ENCODE data around the gene EIF5B. TPM values are rescaled to one million over a fixed set of nuclear protein-coding genes. Genes with fewer than 3 reads are reported as not detected.

The EIF5B gene
- total and polyA plus RNA-seq, 2 donors (not counting 1 experiment from before 2014, with no cell fraction given), result 4.5 to 32.8 TPM

DNA sequence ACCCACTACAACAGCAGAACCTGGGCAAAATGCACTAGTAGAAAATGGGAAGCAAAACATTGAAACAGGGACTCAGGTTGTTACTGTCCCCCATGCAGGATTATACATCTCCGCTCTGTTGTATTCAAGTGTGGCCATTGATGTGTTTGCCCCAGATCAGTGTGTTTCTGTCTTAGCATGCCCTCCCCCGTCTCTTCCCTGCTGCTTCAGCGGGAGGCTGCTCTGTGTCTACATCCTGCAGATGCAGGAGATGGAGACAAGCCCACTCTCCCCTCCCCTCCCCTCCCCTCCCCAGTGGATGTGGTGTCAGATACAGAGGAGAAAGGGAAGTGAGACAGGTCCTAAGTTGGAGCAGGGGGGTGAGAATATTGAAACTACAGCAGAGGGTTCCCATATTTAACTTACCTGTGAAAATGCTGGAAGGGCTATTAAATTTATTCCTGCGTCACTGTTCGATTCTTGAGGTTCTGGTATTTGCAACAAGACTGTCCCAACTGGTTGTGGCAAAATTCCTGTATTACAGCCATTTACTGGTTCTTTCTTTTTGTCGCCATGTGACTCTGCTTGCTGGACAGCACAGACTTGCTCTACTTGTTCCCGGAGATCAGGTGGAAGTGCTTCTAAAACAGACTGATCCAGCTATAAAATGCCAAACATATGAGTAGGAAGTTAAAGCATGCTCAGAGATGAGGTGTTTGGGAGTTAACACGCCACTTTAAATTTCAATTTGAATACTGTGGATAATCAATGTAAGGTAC, 67.0 kb downstream of the EIF5B start:
- no peak overlapping the region for H3K9ac ChIP-seq (ENCODE audit: low read length)
- ATAC-seq (ENCODE audit: low read depth) (no peak), DNase-seq (no peak)
- no peaks in the 10 kb centered on the region for H3K9me3 ChIP-seq (ENCODE audit: control extremely low read depth in 1 of 3, control insufficient read depth in 2 of 3, insufficient read depth in 1 of 3, low read length in 2 of 3)
- no peaks in the 10 kb centered on the region for H3K27me3 ChIP-seq (replicated peaks in 1 of 4; ENCODE audit: control extremely low read depth in 1 of 4, control insufficient read depth in 3 of 4, insufficient read depth in 4 of 4, low read length in 3 of 4)
- no peaks in the 10 kb centered on the region for H3K4me1 ChIP-seq (ENCODE audit: control insufficient read depth in 2 of 2, insufficient read depth in 2 of 2, low read length in 2 of 2)
- Mint-ChIP-seq H3K4me3 (no peak overlapping the region), H3K9me3 (ENCODE audit: insufficient read depth) (no peaks in the 10 kb centered on the region), H3K4me1 (no peaks in the 10 kb centered on the region), H3K27me3 (no peaks in the 10 kb centered on the region), H3K27ac (no peak overlapping the region)
- ChIA-PET CTCF (interaction anchor here (0.6 to 1.0 kb wide), 2 partner anchors 11 to 15 kb away, joined by 3 to 4 read pairs; no protein-coding TSS in a partner anchor), POLR2A (no interaction called here)
- H2AFZ ChIP-seq (ENCODE audit: insufficient read depth, low read depth, low read length, poor library complexity, severe bottlenecking), result no peak overlapping the region
- peaks cover 3 to 77% of the 10 kb centered on the region in 2 experiments for H3K36me3 ChIP-seq (replicated peaks in 1 of 2; ENCODE audit: control extremely low read depth in 1 of 2, control insufficient read depth in 1 of 2, extremely low read depth in 1 of 2, insufficient read depth in 2 of 2, low read length in 1 of 2)
- H3K79me2 ChIP-seq (ENCODE audit: control insufficient read depth, insufficient read depth, low read length), result no peaks in the 10 kb centered on the region
- no peak overlapping the region for H3K4me3 ChIP-seq (ENCODE audit: control extremely low read depth in 1 of 5, extremely low read depth in 1 of 5, insufficient read depth in 1 of 5, low read depth in 2 of 5, low read length in 4 of 5)
- no peak overlapping the region for H3K27ac ChIP-seq (ENCODE audit: low read length in 2 of 2)
- 93% methylated on average over 5 of the region's 8 CpGs for WGBS (ENCODE audit: insufficient coverage)
- no peak overlapping the region for H3K4me2 ChIP-seq (replicated peaks; ENCODE audit: low read depth, low read length, poor library complexity, severe bottlenecking)
- no peaks in the 10 kb centered on the region for H4K20me1 ChIP-seq (ENCODE audit: control insufficient read depth, insufficient read depth, low read length, poor library complexity, severe bottlenecking)
- intact Hi-C loops (cut with micrococcal nuclease), result no loop called here
- TF ChIP-seq, protein P1, sequence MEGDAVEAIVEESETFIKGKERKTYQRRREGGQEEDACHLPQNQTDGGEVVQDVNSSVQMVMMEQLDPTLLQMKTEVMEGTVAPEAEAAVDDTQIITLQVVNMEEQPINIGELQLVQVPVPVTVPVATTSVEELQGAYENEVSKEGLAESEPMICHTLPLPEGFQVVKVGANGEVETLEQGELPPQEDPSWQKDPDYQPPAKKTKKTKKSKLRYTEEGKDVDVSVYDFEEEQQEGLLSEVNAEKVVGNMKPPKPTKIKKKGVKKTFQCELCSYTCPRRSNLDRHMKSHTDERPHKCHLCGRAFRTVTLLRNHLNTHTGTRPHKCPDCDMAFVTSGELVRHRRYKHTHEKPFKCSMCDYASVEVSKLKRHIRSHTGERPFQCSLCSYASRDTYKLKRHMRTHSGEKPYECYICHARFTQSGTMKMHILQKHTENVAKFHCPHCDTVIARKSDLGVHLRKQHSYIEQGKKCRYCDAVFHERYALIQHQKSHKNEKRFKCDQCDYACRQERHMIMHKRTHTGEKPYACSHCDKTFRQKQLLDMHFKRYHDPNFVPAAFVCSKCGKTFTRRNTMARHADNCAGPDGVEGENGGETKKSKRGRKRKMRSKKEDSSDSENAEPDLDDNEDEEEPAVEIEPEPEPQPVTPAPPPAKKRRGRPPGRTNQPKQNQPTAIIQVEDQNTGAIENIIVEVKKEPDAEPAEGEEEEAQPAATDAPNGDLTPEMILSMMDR (IDR thresholded peaks at IDR 0.05), result no peak
- no peak for TF ChIP-seq EZH2 (IDR thresholded peaks at IDR 0.05; ENCODE audit: borderline replicate concordance, insufficient read depth, low read depth, low read length, poor library complexity, severe bottlenecking)

All from B cell (primary cell).